ENCODE results near the gene KCNT1.

Gene KCNT1

GRCh38 chr9:135724186-135724787 is 22.3 kb downstream of the KCNT1 start:
- Histone ChIP-seq H3K9me3 (ENCODE audit: control insufficient read depth, low read length) (no peaks in the 10 kb centered on the region), H3K27me3 (ENCODE audit: control insufficient read depth, insufficient read depth, low read length, poor library complexity, severe bottlenecking) (no peaks in the 10 kb centered on the region), H3K36me3 (ENCODE audit: control insufficient read depth, insufficient read depth, low read length) (no peaks in the 10 kb centered on the region), H3K27ac (ENCODE audit: insufficient read depth, low read depth, low read length, poor library complexity, severe bottlenecking) (no peak overlapping the region), H3K4me3 (ENCODE audit: insufficient read depth, low read depth, low read length) (no peak overlapping the region), H3K4me1 (ENCODE audit: control insufficient read depth, insufficient read depth, low read length) (no peaks in the 10 kb centered on the region)
- WGBS, 2 experiments = 89% methylated on average over 16 of the region's 16 CpGs

- WGBS, 2 experiments = 86 to 87% methylated on average over 16 of the region's 16 CpGs
- Histone ChIP-seq H3K9me3 (ENCODE audit: control insufficient read depth, low read length) (no peaks in the 10 kb centered on the region), H3K36me3 (ENCODE audit: control insufficient read depth, insufficient read depth, low read length) (no peaks in the 10 kb centered on the region), H3K4me1 (ENCODE audit: control insufficient read depth, insufficient read depth, low read length) (no peaks in the 10 kb centered on the region), H3K27me3 (ENCODE audit: control insufficient read depth, insufficient read depth, low read length, poor library complexity, severe bottlenecking) (no peaks in the 10 kb centered on the region), H3K27ac (ENCODE audit: insufficient read depth, low read depth, low read length, poor library complexity, severe bottlenecking) (no peak overlapping the region), H3K4me3 (ENCODE audit: insufficient read depth, low read depth, low read length) (no peak overlapping the region)
Observed at GRCh38 chr9:135726138-135726853, 24.3 kb downstream of the KCNT1 start.

- no peaks in the 10 kb centered on the region for H3K36me3 ChIP-seq (ENCODE audit: control insufficient read depth, insufficient read depth, low read length)
- 74 to 77% methylated on average over 11 of the region's 11 CpGs for WGBS, 2 experiments
- H3K27ac ChIP-seq (ENCODE audit: insufficient read depth, low read depth, low read length, poor library complexity, severe bottlenecking) = no peak overlapping the region
- no peaks in the 10 kb centered on the region for H3K4me1 ChIP-seq (ENCODE audit: control insufficient read depth, insufficient read depth, low read length)
- no peak overlapping the region for H3K4me3 ChIP-seq (ENCODE audit: insufficient read depth, low read depth, low read length)
- no peaks in the 10 kb centered on the region for H3K9me3 ChIP-seq (ENCODE audit: control insufficient read depth, low read length)
- no peaks in the 10 kb centered on the region for H3K27me3 ChIP-seq (ENCODE audit: control insufficient read depth, insufficient read depth, low read length, poor library complexity, severe bottlenecking)
Observed at GRCh38 chr9:135727257-135727875, 25.4 kb downstream of the KCNT1 start.

GRCh38 chr9:135728436-135729110 is 26.6 kb downstream of the KCNT1 start:
- H3K4me1 ChIP-seq (ENCODE audit: control insufficient read depth, insufficient read depth, low read length) = no peaks in the 10 kb centered on the region
- no peak overlapping the region for H3K4me3 ChIP-seq (ENCODE audit: insufficient read depth, low read depth, low read length)
- H3K27me3 ChIP-seq (ENCODE audit: control insufficient read depth, insufficient read depth, low read length, poor library complexity, severe bottlenecking) = no peaks in the 10 kb centered on the region
- 82 to 84% methylated on average over 18 of the region's 18 CpGs for WGBS, 2 experiments
- H3K9me3 ChIP-seq (ENCODE audit: control insufficient read depth, low read length) = no peaks in the 10 kb centered on the region
- H3K36me3 ChIP-seq (ENCODE audit: control insufficient read depth, insufficient read depth, low read length) = no peaks in the 10 kb centered on the region
- H3K27ac ChIP-seq (ENCODE audit: insufficient read depth, low read depth, low read length, poor library complexity, severe bottlenecking) = no peak overlapping the region

- Histone ChIP-seq H3K4me3 (ENCODE audit: insufficient read depth, low read depth, low read length) (no peak overlapping the region), H3K4me1 (ENCODE audit: control insufficient read depth, insufficient read depth, low read length) (no peaks in the 10 kb centered on the region), H3K27me3 (ENCODE audit: control insufficient read depth, insufficient read depth, low read length, poor library complexity, severe bottlenecking) (no peaks in the 10 kb centered on the region), H3K36me3 (ENCODE audit: control insufficient read depth, insufficient read depth, low read length) (no peaks in the 10 kb centered on the region), H3K9me3 (ENCODE audit: control insufficient read depth, low read length) (no peaks in the 10 kb centered on the region), H3K27ac (ENCODE audit: insufficient read depth, low read depth, low read length, poor library complexity, severe bottlenecking) (no peak overlapping the region)
- 87 to 91% methylated on average over 13 of the region's 13 CpGs for WGBS, 2 experiments
Observed at GRCh38 chr9:135729480-135729879, 27.5 kb downstream of the KCNT1 start.

DNA sequence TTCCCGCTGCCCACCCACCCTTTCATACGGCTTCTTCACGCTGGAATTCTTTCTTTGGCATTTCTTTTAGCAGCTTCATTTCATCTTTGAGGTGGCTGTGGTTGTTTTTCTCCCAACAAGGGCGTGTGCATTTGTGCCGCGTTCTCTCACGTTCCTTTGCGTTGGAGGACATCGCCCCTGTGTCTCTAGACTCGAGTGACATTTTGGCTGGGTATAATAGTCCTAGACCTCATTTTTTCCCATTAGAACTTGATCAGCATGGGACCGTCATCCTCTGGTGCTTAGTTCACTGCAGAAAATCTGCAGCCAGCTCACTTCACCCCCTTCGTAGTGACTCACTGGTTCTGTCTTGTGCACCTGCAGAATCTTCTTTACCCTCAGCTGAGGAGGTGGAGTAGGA is 29.5 kb downstream of the KCNT1 start:
- no peak overlapping the region for H3K4me3 ChIP-seq (ENCODE audit: insufficient read depth, low read depth, low read length)
- peaks cover 7% of the 10 kb centered on the region for H3K27me3 ChIP-seq (ENCODE audit: control insufficient read depth, insufficient read depth, low read length, poor library complexity, severe bottlenecking)
- no peak overlapping the region for H3K27ac ChIP-seq (ENCODE audit: insufficient read depth, low read depth, low read length, poor library complexity, severe bottlenecking)
- WGBS, 2 experiments = 88 to 89% methylated on average over 12 of the region's 12 CpGs
- no peaks in the 10 kb centered on the region for H3K36me3 ChIP-seq (ENCODE audit: control insufficient read depth, insufficient read depth, low read length)
- H3K4me1 ChIP-seq (ENCODE audit: control insufficient read depth, insufficient read depth, low read length) = no peaks in the 10 kb centered on the region
- no peaks in the 10 kb centered on the region for H3K9me3 ChIP-seq (ENCODE audit: control insufficient read depth, low read length)

- WGBS, 2 experiments = 90 to 93% methylated on average over 5 of the region's 6 CpGs
- Histone ChIP-seq H3K9me3 (ENCODE audit: control insufficient read depth, low read length) (no peaks in the 10 kb centered on the region), H3K4me1 (ENCODE audit: control insufficient read depth, insufficient read depth, low read length) (no peaks in the 10 kb centered on the region), H3K27ac (ENCODE audit: insufficient read depth, low read depth, low read length, poor library complexity, severe bottlenecking) (no peak overlapping the region), H3K27me3 (ENCODE audit: control insufficient read depth, insufficient read depth, low read length, poor library complexity, severe bottlenecking) (peaks cover 19% of the 10 kb centered on the region), H3K36me3 (ENCODE audit: control insufficient read depth, insufficient read depth, low read length) (no peaks in the 10 kb centered on the region), H3K4me3 (ENCODE audit: insufficient read depth, low read depth, low read length) (no peak overlapping the region)
Observed at GRCh38 chr9:135732569-135733257, 30.7 kb downstream of the KCNT1 start.

DNA sequence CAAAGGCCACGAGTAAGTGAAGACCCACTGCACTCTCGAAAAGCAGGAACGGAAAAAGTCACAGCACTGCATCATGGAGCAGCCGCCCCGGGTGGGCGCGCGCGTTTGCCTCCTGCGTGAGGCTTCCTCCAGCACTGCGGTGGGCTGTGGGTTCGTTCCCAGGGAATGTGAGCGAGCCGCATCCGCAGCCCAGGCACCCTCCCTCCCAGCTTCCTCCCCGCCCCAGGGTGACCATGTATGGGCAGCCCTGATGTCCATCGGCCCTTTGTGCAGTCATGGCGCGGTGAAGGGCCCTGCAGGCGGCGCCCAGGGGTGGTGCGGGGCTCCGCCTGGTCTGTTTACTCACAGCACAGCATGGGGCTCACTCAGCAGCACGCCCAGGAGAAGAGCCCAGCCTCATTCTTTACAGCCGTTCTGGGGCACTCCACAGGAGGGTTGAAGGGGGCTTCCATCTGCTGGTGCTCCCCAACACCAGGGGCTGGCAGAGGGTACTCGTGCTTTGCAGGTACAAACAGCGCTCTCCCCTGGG is 32.7 kb downstream of the KCNT1 start:
- Histone ChIP-seq H3K27me3 (ENCODE audit: control insufficient read depth, insufficient read depth, low read length, poor library complexity, severe bottlenecking) (peaks cover 23% of the 10 kb centered on the region), H3K4me3 (ENCODE audit: insufficient read depth, low read depth, low read length) (no peak overlapping the region), H3K36me3 (ENCODE audit: control insufficient read depth, insufficient read depth, low read length) (no peaks in the 10 kb centered on the region), H3K27ac (ENCODE audit: insufficient read depth, low read depth, low read length, poor library complexity, severe bottlenecking) (no peak overlapping the region), H3K9me3 (ENCODE audit: control insufficient read depth, low read length) (no peaks in the 10 kb centered on the region), H3K4me1 (ENCODE audit: control insufficient read depth, insufficient read depth, low read length) (no peaks in the 10 kb centered on the region)
- WGBS, 2 experiments = 83 to 84% methylated on average over 27 of the region's 27 CpGs

GRCh38 chr9:135736272-135736978 is 34.4 kb downstream of the KCNT1 start:
- 9 to 10% methylated on average over 77 to 78 of the region's 78 CpGs for WGBS, 2 experiments
- H3K27ac ChIP-seq (ENCODE audit: insufficient read depth, low read depth, low read length, poor library complexity, severe bottlenecking) = no peak overlapping the region

More at GRCh38 chr9:135736272-135736978, 34.4 kb downstream of the KCNT1 start:
- Histone ChIP-seq H3K4me3 (ENCODE audit: insufficient read depth, low read depth, low read length) (no peak overlapping the region), H3K27me3 (ENCODE audit: control insufficient read depth, insufficient read depth, low read length, poor library complexity, severe bottlenecking) (peaks cover 23% of the 10 kb centered on the region), H3K36me3 (ENCODE audit: control insufficient read depth, insufficient read depth, low read length) (no peaks in the 10 kb centered on the region), H3K4me1 (ENCODE audit: control insufficient read depth, insufficient read depth, low read length) (no peaks in the 10 kb centered on the region), H3K9me3 (ENCODE audit: control insufficient read depth, low read length) (no peaks in the 10 kb centered on the region)

All from ectodermal cell (in vitro differentiated cells).